ENCODE measurements around the gene ANAPC15.

The ANAPC15 gene

DNA sequence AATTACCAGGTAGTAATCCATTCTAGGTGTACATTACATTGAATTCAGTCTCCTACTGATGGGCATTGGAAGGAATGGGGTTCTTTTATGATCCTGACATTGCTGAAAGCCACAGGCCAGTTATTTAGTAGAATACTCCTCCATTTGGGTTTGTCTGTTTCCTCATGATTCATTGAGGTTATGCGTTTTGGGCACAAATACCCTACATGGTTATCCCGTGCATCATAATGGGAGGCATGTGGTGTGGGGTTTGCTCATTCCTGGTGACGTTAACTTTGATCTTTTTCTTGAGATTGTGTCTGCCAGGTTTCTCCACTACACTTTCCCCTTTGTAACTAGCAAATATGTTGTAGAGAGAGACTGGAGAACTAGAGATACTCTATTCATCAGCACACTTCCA is 28.6 kb upstream of the ANAPC15 start:
- H3F3A ChIP-seq (ENCODE audit: insufficient read depth, low read length), result no peaks in the 10 kb centered on the region
- H3K9ac ChIP-seq (ENCODE audit: low read length), result no peak overlapping the region
- H3K36me3 ChIP-seq (replicated peaks; ENCODE audit: insufficient read depth, low read length), result no peaks in the 10 kb centered on the region
- H3K9me3 ChIP-seq (replicated peaks; ENCODE audit: insufficient read depth, low read length), result no peaks in the 10 kb centered on the region
- no peaks in the 10 kb centered on the region for H4K20me1 ChIP-seq (ENCODE audit: insufficient read depth, low read length)
- no peak overlapping the region for H3K4me3 ChIP-seq (ENCODE audit: low read length)
- no peak overlapping the region for H2AFZ ChIP-seq (ENCODE audit: low read length)
- H3K79me2 ChIP-seq (ENCODE audit: low read length), result no peaks in the 10 kb centered on the region
- no peak overlapping the region for H3K4me2 ChIP-seq (ENCODE audit: low read depth, low read length)
- H3K27me3 ChIP-seq (replicated peaks; ENCODE audit: insufficient read depth, low read length), result no peaks in the 10 kb centered on the region
- H3K27ac ChIP-seq (ENCODE audit: low read length), result no peak overlapping the region
- no peak for DNase-seq
- H3K9me2 ChIP-seq (replicated peaks; ENCODE audit: insufficient read depth, low read length), result no peaks in the 10 kb centered on the region
- TF ChIP-seq, protein P1, sequence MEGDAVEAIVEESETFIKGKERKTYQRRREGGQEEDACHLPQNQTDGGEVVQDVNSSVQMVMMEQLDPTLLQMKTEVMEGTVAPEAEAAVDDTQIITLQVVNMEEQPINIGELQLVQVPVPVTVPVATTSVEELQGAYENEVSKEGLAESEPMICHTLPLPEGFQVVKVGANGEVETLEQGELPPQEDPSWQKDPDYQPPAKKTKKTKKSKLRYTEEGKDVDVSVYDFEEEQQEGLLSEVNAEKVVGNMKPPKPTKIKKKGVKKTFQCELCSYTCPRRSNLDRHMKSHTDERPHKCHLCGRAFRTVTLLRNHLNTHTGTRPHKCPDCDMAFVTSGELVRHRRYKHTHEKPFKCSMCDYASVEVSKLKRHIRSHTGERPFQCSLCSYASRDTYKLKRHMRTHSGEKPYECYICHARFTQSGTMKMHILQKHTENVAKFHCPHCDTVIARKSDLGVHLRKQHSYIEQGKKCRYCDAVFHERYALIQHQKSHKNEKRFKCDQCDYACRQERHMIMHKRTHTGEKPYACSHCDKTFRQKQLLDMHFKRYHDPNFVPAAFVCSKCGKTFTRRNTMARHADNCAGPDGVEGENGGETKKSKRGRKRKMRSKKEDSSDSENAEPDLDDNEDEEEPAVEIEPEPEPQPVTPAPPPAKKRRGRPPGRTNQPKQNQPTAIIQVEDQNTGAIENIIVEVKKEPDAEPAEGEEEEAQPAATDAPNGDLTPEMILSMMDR (IDR thresholded peaks at IDR 0.05; ENCODE audit: low read length), result no peak
- no peak for TF ChIP-seq EZH2 (optimal IDR thresholded peaks at IDR 0.05; ENCODE audit: low read depth, low read length)
- no peak for TF ChIP-seq EZH2phosphoT487 (IDR thresholded peaks at IDR 0.05; ENCODE audit: low read length)
- H3K4me1 ChIP-seq (ENCODE audit: low read length), result no peaks in the 10 kb centered on the region

DNA sequence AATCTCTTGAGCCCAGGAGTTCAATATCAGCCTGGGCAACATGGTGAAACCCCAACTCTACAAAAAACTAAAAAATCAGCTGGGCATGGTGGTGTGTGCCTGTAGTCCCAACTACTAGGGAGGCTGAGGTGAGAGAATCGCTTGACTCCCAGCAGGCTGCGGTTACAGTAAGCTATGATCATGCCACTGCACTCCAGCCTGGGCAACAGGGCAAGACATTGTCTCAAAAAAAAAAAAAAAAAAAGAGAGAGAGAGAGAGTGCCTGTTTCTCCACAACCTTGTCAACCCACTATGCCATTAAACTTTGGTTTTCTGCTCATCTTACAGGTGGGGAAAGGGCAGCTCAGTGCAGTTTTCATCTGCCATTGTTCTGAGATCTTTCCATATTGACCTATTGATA is 28.2 kb upstream of the ANAPC15 start:
- Histone ChIP-seq H3K9me2 (replicated peaks; ENCODE audit: insufficient read depth, low read length) (no peaks in the 10 kb centered on the region), H3K36me3 (replicated peaks; ENCODE audit: insufficient read depth, low read length) (no peaks in the 10 kb centered on the region), H3K9me3 (replicated peaks; ENCODE audit: insufficient read depth, low read length) (no peaks in the 10 kb centered on the region), H3K27ac (ENCODE audit: low read length) (no peak overlapping the region), H3K27me3 (replicated peaks; ENCODE audit: insufficient read depth, low read length) (no peaks in the 10 kb centered on the region), H4K20me1 (ENCODE audit: insufficient read depth, low read length) (no peaks in the 10 kb centered on the region), H3K4me1 (ENCODE audit: low read length) (no peaks in the 10 kb centered on the region), H3K4me2 (ENCODE audit: low read depth, low read length) (no peak overlapping the region), H3K4me3 (ENCODE audit: low read length) (no peak overlapping the region), H3K9ac (ENCODE audit: low read length) (no peak overlapping the region), H2AFZ (ENCODE audit: low read length) (no peak overlapping the region), H3K79me2 (ENCODE audit: low read length) (no peaks in the 10 kb centered on the region), H3F3A (ENCODE audit: insufficient read depth, low read length) (no peaks in the 10 kb centered on the region)
- no peak for DNase-seq
- TF ChIP-seq EZH2 (optimal IDR thresholded peaks at IDR 0.05; ENCODE audit: low read depth, low read length) (no peak), EZH2phosphoT487 (IDR thresholded peaks at IDR 0.05; ENCODE audit: low read length) (no peak)
- TF ChIP-seq, protein P1 (IDR thresholded peaks at IDR 0.05; ENCODE audit: low read length), result no peak

DNA sequence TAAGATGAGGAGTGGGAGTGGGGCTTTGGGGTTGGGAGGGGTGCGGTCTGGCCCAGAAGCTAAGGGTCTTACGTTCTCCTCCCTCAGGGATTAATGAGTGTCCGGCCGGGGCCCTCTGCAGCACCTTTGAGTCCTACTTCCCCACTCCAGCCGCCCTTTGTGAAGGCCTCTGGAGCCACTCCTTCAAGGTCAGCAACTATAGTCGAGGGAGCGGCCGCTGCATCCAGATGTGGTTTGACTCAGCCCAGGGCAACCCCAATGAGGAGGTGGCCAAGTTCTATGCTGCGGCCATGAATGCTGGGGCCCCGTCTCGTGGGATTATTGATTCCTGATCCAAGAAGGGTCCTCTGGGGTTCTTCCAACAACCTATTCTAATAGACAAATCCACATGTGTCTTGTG is 27.0 kb upstream of the ANAPC15 start:
- H3K27ac ChIP-seq (ENCODE audit: low read length), result no peak overlapping the region
- H4K20me1 ChIP-seq (ENCODE audit: insufficient read depth, low read length), result no peaks in the 10 kb centered on the region
- H3K4me1 ChIP-seq (ENCODE audit: low read length), result no peaks in the 10 kb centered on the region
- no peak for DNase-seq
- H3K4me2 ChIP-seq (ENCODE audit: low read depth, low read length), result no peak overlapping the region
- no peaks in the 10 kb centered on the region for H3K27me3 ChIP-seq (replicated peaks; ENCODE audit: insufficient read depth, low read length)
- H3K79me2 ChIP-seq (ENCODE audit: low read length), result no peaks in the 10 kb centered on the region
- H3K9me2 ChIP-seq (replicated peaks; ENCODE audit: insufficient read depth, low read length), result no peaks in the 10 kb centered on the region
- H2AFZ ChIP-seq (ENCODE audit: low read length), result no peak overlapping the region
- no peaks in the 10 kb centered on the region for H3F3A ChIP-seq (ENCODE audit: insufficient read depth, low read length)
- TF ChIP-seq, protein P1 (IDR thresholded peaks at IDR 0.05; ENCODE audit: low read length), result no peak
- TF ChIP-seq EZH2phosphoT487 (IDR thresholded peaks at IDR 0.05; ENCODE audit: low read length), result no peak
- no peak for TF ChIP-seq EZH2 (optimal IDR thresholded peaks at IDR 0.05; ENCODE audit: low read depth, low read length)
- no peak overlapping the region for H3K9ac ChIP-seq (ENCODE audit: low read length)
- no peaks in the 10 kb centered on the region for H3K9me3 ChIP-seq (replicated peaks; ENCODE audit: insufficient read depth, low read length)
- H3K4me3 ChIP-seq (ENCODE audit: low read length), result no peak overlapping the region
- H3K36me3 ChIP-seq (replicated peaks; ENCODE audit: insufficient read depth, low read length), result no peaks in the 10 kb centered on the region
